HUES64 (cell line): Measurements from ENCODE around the gene SEMA4C.

Experiments used
- H3K27ac ChIP-seq: 2 replicates; pipeline ENCODE4 v1.7.0; 2013; ENCODE audit warnings: low read depth, low read length, inconsistent platforms
- H3K27me3 ChIP-seq: 2 replicates; pipeline ENCODE4 v1.6.1; 2013; ENCODE audit warnings: mild to moderate bottlenecking, low read length; ENCODE audit not compliant: insufficient read depth
- H3K36me3 ChIP-seq: 2 replicates; pipeline ENCODE4 v1.6.1; 2013; ENCODE audit warnings: mild to moderate bottlenecking, low read length; ENCODE audit not compliant: insufficient read depth
- H3K4me1 ChIP-seq: 2 replicates; pipeline ENCODE4 v1.6.1; 2013; ENCODE audit warnings: mild to moderate bottlenecking, low read length, moderate library complexity; ENCODE audit not compliant: insufficient read depth
- H3K4me3 ChIP-seq: 2 replicates; pipeline ENCODE4 v1.5.1; 2013; ENCODE audit warnings: mild to moderate bottlenecking, low read length, moderate library complexity
- H3K9ac ChIP-seq: 2 replicates; pipeline ENCODE4 v1.6.1; 2013; ENCODE audit warnings: mild to moderate bottlenecking, low read depth, low read length
- H3K9me3 ChIP-seq: 2 replicates; pipeline ENCODE4 v1.6.1; 2013; ENCODE audit warnings: low read depth, low read length; ENCODE audit not compliant: insufficient read depth
- WGBS: fragments of 150-250, 120-280 bp; methylation state at CpG from one replicate; pipeline ENCODE4 v1.1.7; 2013; ENCODE audit warnings: missing lambda C conversion rate; 5-methylcytosine and 5-hydroxymethylcytosine counted together

Gene SEMA4C

GRCh38 chr2:96811917-96812316, 58.0 kb downstream of the SEMA4C start:
- H3K4me3 ChIP-seq = no peak overlapping the region
- H3K27ac ChIP-seq = no peak overlapping the region
- 91% methylated on average over 3 of the region's 3 CpGs for WGBS
- H3K36me3 ChIP-seq = peaks cover 8% of the 10 kb centered on the region; the same call in 1 of the 2 replicates
- no peak overlapping the region for H3K9ac ChIP-seq
- H3K27me3 ChIP-seq = no peaks in the 10 kb centered on the region
- no peaks in the 10 kb centered on the region for H3K9me3 ChIP-seq
- H3K4me1 ChIP-seq = 0 out of 2 replicates have a peak, but pooled peaks cover 3% of the 10 kb centered on the region

GRCh38 chr2:96810783-96811192, 59.1 kb downstream of the SEMA4C start:
- Histone ChIP-seq H3K36me3 (peaks cover 8% of the 10 kb centered on the region; the same call in 1 of the 2 replicates), H3K4me3 (no peak overlapping the region), H3K27ac (no peak overlapping the region), H3K4me1 (0 out of 2 replicates have a peak, but pooled peaks cover 3% of the 10 kb centered on the region), H3K9me3 (no peaks in the 10 kb centered on the region), H3K27me3 (no peaks in the 10 kb centered on the region), H3K9ac (no peak overlapping the region)
- 94% methylated on average over 5 of the region's 5 CpGs for WGBS

GRCh38 chr2:96809951-96810782, 59.7 kb downstream of the SEMA4C start:
- no peak overlapping the region for H3K27ac ChIP-seq
- H3K36me3 ChIP-seq = peaks cover 8% of the 10 kb centered on the region; the same call in 1 of the 2 replicates
- WGBS = 92% methylated on average over 11 of the region's 12 CpGs
- H3K4me3 ChIP-seq = no peak overlapping the region
- H3K9ac ChIP-seq = no peak overlapping the region
- no peaks in the 10 kb centered on the region for H3K27me3 ChIP-seq
- H3K4me1 ChIP-seq = 0 out of 2 replicates have a peak, but pooled peaks cover 3% of the 10 kb centered on the region
- H3K9me3 ChIP-seq = no peaks in the 10 kb centered on the region
